Stimulated activated CD4-positive, alpha-beta T cell treated with anti-CD3 and anti-CD28 coated beads, Interleukin-15, amount 100 ng/mL, for 1 hour (primary cell): ENCODE measurements around the gene ACTBL2.

Source experiments
- DNase-seq, 2 donors: peaks; one replicate each; pipeline ENCODE4 v3.0.0-alpha.2; 2020; ENCODE audit warnings: low read depth in 1 of 2, low spot score in 1 of 2

The ACTBL2 gene

DNA sequence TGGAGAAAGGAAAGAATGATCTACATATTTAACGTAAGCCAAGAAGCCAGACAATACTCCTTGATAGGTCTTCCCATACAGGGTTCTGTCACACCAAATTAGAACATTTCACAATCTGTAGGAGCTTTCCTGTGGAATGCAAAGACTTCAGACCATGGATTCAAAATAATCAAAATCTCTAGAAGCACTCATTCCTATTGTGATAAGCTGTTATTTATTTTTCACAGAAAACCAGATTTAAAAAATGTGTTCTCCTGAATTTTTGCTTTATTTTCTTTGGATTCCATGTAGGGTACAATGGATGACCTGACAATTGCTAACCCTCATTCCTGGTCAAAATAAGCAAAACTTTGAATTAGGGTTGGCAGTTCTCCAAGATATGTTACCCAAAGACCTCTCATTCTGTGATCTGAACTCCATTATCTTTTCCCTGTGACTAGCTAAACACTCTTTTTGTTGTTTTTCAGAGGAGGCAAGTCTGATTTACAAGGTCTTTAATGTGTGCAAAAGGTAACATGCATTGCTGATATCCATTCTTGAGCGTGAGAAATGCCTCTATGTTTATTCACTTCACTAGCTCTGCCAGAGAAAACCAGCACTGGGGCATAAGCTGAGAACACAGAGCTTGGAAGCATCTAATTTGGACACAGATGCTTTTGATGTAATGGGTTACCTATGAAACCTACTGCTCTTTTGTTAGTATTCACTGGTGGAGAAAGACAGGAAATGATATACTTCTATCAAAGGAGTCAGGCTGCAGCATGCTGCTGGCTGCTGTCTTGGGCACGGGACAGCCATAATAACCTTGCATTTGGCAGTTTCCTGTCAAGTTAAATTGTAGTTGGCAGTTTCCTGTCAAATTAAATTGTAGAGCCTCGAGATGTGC lies 31.4 kb downstream of the ACTBL2 start:
- DNase-seq = no peak

DNA sequence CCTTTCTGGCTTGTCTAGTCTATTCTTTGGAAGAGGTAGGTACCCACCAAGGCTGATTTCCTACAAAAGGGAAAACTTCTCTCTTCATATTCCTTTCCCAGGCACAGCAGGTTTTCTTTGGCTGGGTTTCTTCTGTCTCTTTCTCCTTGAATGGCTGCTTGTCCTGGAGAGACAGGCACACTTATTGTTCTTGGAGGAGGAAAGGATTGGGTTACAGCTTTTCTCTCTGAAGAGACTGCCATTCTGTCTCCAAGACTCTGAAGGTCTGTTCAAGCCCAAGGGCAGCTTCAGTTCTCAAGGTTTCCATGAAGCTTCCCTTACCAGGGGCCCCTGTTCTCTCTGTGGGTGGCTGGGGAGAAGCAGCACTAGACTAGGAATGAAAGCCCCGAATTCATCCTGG lies 33.9 kb downstream of the ACTBL2 start:
- no peak for DNase-seq

DNA sequence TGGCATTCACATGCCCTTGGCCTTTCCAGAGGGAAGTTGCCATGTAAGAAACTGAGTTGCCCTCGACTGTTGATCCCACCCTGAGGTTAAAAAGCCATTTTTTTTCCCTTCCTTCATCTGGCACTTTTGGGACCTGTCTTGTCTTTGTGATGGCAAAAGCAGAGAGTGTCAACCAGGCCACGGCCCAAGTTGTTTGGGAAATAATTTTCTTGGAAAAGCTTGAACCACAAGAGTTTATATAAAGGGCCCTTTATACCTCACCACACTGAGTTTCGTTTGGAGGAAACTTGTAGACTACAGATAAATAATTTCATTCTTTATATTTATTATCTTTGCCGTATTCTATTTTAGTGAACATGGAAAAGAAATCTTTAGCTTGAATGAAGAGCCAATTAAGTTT lies 34.3 kb downstream of the ACTBL2 start:
- no peak for DNase-seq

DNA sequence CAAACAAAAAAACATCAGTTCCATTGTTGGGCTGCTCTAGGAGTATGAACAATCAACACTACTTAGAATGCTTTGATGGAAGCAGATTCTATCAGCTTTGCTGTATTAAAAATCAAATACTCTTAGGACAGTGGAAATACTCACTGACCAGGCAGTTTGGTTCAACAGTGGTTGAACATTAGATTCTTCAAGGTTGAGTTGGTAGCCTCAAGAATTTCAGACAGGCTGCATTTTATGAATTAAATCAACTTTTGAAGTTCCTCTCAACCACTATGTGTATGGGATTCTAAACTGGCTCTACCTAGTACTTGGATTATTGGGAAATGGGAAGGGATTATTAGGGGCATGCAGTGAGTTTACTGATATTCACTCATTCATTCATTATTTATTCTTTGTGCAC lies 35.0 kb downstream of the ACTBL2 start:
- DNase-seq = no peak

DNA sequence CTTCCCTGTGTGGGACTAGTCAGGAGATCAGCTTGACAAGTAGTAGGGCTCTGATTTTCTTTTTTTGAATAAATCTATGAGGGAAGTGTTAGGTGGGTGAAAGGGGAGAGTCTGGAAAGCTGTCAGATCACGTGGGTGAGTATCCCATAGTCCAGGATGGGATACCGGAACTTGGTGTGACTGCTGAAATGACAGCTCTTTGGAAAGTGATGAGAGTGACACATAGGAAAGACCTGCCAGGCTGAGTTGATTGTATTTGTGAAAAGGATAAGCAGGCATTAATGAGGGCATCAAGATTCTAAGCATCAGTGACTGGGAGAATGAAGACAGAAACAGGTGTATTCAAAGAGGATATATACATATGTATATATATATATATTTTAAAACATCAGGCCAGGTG lies 35.6 kb downstream of the ACTBL2 start:
- DNase-seq = no peak

DNA sequence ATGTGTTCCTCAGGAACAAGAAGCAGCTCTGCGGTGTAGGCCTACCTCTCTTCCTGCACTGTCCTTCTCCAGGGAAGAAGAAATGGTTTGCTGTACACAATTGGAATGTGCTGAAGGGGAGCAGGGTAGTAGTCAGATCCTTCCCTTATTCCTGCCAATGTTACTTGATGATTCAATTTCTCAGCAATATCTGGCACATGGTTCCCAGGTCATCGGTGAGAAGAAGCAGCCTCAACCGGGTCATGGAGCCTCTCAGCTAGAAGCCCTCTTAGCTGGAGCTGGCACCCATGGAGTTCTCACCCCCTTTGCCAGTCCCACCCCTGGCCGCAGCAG lies 36.9 kb downstream of the ACTBL2 start:
- DNase-seq = no peak

DNA sequence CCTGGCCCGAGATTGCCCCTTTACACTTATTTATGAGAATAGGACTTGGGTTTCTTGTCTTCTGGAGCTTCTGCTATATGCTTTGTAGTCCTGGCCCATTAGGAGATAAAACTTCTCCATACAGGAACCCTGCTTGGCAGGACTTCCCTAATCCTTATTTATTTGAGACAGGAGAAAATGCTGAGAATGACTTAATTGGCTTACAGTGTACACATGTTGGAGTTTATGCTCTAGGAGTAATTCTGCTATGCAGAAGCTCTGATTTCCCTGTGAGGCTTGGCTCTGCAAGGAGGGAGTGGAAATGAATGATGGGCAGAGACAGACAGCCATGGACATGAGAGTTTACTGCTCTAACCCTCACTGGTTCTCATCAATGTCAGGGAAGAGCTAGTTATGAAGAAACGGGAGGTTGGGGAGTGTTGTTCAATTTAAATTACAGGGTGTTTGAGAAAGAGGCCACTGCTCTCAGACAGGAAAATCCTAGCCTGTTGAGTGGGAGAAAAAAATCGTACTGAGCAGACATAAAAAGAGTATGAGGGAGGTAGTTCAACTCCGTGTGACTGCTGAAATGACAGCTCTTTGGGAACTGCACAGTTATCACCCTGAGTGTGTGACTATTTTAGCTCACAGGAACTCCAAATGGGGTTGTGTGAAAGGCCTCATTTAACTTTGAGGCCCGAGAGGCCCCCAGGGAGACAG lies 37.5 kb downstream of the ACTBL2 start:
- DNase-seq = no peak

DNA sequence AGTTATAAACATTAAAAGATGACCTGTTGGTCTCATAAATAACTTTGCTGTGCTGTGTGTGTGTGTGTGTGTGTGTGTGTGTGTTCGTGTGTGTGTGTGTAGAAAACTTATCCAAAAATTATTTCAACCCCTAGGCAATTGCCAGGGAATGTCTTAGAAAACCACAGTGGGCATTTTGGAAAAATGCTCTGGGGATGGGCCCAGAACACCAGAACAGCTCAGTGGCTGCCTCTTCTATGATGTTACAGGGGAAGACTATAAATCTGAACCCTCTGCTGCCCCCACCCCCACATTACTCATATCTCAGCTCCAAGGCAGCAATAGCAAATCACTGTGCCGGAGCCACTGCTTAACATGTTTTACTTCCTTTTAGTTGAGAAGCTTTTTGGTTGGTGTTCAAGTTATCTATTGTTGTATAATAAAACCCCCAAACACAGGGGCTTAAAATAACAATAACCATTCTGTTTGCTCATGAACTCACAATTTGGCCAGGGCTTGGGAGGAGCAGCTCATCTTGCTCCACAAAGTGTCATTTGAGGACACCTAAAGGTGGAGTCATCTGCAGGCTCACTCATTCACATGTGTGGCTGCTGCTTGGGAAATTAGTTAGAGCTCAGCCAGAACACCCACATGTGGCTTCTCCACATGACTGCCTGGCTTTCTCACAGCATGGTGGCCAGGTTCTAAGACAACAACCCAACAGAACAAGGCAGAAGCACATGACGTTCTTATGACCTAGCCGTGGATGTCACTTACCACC lies 40.4 kb downstream of the ACTBL2 start:
- DNase-seq = no peak

DNA sequence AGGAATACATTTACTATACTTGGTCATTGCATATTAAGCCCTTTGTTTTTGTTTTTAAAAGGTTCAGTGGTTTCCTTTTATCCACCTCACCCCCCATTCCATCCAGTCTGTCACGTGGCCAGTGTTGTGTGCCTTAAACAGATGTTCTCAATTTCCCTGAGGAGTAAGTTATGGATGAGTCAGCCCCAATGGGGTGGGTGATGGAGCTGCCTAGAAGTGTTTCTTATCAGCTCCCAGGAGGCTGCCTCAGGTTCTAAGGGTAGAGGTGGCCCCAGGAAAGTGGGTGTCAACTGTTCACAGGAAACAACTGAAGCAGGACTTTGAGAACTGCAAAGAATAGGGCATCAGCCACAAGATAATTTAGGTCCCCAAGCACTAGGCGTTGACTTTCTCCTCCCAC lies 41.1 kb downstream of the ACTBL2 start:
- DNase-seq = no peak

DNA sequence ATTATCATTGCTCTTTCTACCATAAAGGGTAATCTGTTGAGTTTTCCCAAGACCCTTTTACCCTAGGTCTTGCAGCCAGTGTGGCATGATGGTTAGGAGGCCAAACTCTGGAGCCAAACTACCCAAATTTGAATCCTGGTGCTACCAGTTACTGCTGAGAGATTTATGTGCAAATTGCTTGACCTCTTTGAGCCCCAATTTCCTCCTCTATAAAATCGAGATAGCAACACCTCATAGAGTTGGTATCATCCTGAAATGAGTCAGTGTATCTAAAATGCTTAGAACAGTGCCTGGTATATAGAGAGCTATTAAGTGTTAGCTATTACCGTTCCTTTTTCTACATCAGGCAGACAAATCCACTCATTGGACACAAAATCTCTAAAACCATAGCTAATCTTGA lies 43.0 kb downstream of the ACTBL2 start:
- no peak for DNase-seq

DNA sequence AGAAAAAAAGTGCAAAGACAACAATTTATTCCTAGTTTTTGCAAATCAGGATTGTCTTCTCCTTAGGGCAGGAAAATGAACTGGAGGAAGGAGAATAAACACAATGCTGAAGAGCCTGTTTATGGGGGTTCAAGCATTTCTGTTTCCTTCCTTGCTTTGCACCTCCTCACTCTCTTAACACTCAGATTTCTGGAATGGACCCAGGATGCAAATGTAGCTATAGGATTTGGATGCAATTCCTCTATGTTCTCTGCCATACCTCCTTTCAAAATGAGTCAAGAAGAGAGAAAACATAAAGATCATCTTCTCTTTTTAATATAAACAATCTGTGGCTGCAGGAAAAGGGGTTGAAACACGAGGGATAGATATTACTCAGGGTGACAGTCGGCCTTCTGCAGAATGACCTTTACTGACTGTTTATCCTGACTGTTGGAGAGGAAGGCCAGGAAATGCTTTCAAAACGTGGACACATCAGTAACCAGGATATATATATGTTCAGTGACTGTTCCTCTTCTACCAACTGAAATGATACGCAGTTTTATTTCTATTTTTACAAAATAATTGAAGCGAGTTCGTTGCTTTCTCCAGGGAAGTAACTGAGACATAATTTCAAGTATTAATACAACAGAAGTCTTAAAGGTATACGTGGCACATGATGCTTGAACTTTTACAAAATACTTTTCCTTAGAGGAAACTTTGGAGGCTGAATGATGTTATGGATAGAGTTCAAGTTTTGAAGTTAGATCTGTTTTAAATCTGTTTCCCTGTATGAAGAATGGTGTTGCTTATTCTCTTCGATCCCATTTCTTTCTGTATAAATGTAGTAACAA lies 44.4 kb downstream of the ACTBL2 start:
- no peak for DNase-seq

DNA sequence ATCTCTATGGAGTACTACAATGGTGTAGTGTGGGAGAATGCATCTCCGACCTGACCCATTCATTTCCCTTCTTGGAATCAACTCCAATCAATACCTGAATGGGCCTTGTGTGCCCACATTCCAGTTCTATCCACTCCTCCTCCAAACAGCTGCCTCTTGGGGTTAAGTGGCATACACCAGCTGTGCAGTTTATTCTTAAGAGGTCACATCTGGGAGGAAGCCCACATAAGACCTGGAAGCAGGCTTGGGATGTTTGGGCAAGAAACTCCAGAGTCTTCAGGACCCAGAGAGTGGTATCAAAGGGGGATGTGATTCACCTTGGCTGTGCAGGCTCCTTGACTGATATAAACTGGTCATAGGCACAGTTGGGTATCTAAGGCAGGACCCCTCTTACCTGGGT lies 46.0 kb downstream of the ACTBL2 start:
- DNase-seq = no peak

DNA sequence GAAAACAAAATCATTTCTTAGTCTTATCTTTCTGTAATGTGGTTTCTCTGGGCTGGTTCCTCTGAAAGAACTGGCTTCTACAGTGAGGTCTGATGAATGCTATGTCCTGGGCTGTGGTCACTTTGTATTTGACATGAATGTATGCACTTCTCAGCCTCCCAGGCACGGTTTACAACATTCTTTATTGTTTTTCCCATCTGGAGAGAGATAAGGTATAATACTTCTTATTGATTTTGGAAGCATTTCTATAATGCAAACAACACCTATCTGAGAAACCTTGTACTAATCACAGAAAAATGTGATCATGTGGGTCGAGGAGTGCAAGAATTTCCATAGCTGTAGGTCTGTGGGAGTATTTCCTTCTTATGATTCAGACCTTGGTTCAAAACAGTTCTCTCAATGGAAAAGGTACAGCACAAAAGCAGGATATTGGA lies 46.9 kb downstream of the ACTBL2 start:
- DNase-seq = no peak

DNA sequence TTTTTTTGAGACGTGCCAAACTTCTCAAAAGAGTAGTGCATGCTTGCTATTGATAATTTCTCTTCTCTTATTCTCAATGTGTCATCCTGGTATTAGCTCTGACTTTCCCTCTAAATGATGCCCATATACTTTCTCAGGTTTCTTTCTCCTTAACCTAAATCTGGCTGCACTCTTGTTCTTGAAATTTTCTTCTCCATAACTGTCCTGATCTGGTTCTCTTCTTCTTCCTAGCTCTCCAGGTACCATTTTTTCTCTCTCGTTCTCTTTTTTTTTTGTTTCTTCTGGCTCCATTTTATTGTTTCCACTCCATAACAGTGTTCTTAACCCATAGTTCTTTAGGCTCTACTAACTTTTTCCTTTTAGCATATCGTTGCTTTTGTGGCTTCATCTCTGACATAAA lies 47.9 kb downstream of the ACTBL2 start:
- no peak for DNase-seq

DNA sequence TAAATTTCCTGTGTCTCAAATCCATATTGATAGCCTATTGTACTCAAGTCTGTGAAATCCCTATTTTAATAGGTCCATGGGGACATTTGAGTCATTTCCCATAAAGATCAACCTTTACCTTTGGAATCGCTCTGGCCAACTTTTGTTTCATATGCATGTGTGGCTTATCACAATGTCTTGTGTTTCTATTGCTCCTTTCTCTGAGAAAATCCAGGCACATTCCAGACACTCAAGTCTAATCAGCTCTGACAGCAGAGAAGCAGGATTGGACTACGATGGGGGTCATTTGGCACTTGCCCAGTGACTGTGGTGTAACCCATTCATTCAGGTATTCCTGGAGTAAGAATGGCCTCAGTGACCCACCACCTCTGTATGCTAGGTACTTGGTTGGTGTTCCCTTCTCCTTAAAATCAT lies 48.4 kb downstream of the ACTBL2 start:
- no peak for DNase-seq

DNA sequence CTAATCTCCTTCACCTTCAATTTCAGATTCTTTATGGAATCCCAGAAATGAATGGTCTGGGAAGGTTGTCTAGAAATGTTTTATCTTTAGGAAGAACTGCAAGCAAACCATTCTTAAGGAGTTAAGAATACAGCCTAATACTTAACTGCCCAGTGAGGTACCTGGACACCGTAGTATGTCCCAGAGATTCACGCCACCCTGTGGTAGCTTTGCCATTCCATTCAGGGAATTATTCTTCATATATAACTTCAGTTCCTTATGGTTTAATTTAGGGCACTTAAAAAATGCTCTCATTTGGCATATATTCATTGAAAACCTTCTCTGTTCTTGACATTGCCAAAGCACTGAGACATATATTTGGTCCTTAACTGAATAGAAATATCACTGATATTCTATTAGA lies 49.7 kb downstream of the ACTBL2 start:
- no peak for DNase-seq

DNA sequence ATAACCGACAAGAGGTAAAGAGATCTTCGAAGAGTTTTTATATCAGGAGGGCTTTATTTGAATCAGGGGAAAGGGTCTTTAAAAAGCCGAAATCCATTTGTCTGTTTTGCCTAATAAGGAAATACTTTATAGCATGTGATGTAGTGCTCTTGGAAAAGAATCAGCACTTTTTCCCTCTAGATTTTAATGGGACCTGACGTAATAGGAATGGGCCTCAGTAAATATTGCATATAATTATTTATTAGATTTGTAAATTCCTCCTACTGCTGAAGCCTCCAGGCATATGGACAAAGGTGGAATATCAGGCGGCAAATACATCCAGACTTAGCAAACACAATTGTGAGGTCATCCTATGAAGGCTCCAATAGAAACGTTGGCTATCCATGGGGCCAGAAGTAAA lies 50.9 kb downstream of the ACTBL2 start:
- DNase-seq = no peak
